Gastrocnemius medialis (tissue), 4 donors: Measurements from ENCODE around the gene RBCK1. TPM values are rescaled to one million over a fixed set of nuclear protein-coding genes. Genes with fewer than 3 reads are reported as not detected.

Experiments
- ATAC-seq, 2 donors: fragments of 150-250 bp; one replicate each; pipeline ENCODE4 v1.9.1; 2016
- DNase-seq, 2 donors: peaks; one replicate each; pipeline ENCODE4 v3.0.0-alpha.2; 2019
- H3K27ac ChIP-seq, 4 donors: fragments of 200-600 bp; sonication (generic); 1 replicate in 1 of 4; 2 replicates in 3 of 4; pipeline ENCODE4 v1.5.1; 2016 to 2018; ENCODE audit warnings: mild to moderate bottlenecking in 2 of 4, moderate library complexity in 1 of 4
- H3K27me3 ChIP-seq, 3 donors: fragments of 200-600 bp; sonication (generic) in 2 of 3; 1 replicate in 1 of 3; 2 replicates in 2 of 3; pipeline versions ENCODE4 v1.5.1 to v1.6.0; 2016 to 2019; ENCODE audit warnings: mild to moderate bottlenecking in 1 of 3, moderate library complexity in 1 of 3
- H3K36me3 ChIP-seq, 2 donors: fragments of 200-600 bp; sonication (generic) in 1 of 2; one replicate each; pipeline ENCODE4 v1.5.1; 2017 to 2018
- H3K4me1 ChIP-seq, 2 donors: fragments of 200-600 bp; sonication (generic) in 1 of 2; one replicate each; pipeline ENCODE4 v1.5.1; 2016 to 2017; ENCODE audit warnings: mild to moderate bottlenecking in 2 of 2
- H3K4me3 ChIP-seq, 4 donors: fragments of 200-600 bp; sonication (generic) in 3 of 4; 1 replicate in 1 of 4; 2 replicates in 3 of 4; pipeline ENCODE4 v1.5.1; 2016 to 2019; ENCODE audit warnings: mild to moderate bottlenecking in 2 of 4
- H3K9me3 ChIP-seq, 3 donors: fragments of 200-600 bp; sonication (generic) in 2 of 3; 1 replicate in 1 of 3; 2 replicates in 2 of 3; pipeline ENCODE4 v1.5.1; 2016 to 2019
- CTCF ChIP-seq, 5 experiments: fragments of 450-650 bp in 3 of 5; fragments of 200-600 bp in 2 of 5; sonication (generic) in 2 of 5; IDR thresholded peaks in 4 of 5; conservative IDR thresholded peaks in 1 of 5; 1 replicate in 4 of 5; 2 replicates in 1 of 5; pipeline ENCODE4 v1.5.1; 2016 to 2019; ENCODE audit warnings: antibody characterized with exemption in 5 of 5, mild to moderate bottlenecking in 3 of 5, moderate library complexity in 3 of 5
- POLR2A ChIP-seq, 2 donors: fragments of 450-650 bp; IDR thresholded peaks; one replicate each; pipeline ENCODE4 v1.6.1; 2017; ENCODE audit warnings: antibody characterized with exemption in 2 of 2, mild to moderate bottlenecking in 2 of 2, moderate library complexity in 2 of 2
- in situ Hi-C, 4 donors: fragments of 200-750 bp; cut with MboI; loops; one replicate each; pipeline versions ENCODE4 v1.15.0 to v1.8.0; 2017; ENCODE audit warnings: low sequenced_read_pairs in 4 of 4
- intact Hi-C: fragments of 100-400 bp; cut with DNase I; formaldehyde crosslinking; loops from one replicate; pipeline ENCODE4 v1.15.1; 2023; ENCODE audit warnings: low total_unique reads
- total RNA-seq, 4 donors: library from RNA; depleted of rRNA; stranded (reverse); fragments of >200 nt; gene quantifications; one replicate each; pipeline versions ENCODE4 v1.1.0 to v1.2.3, GENCODE V29; 2016

RBCK1 gene
- total RNA-seq, 4 donors from 2014 or later, result 38.6 to 76.5 (median 62.6) TPM

- TF ChIP-seq POLR2A (IDR thresholded peaks at IDR 0.05) (no peak), CTCF (IDR thresholded peaks at IDR 0.05 in 4 of 5, conservative IDR thresholded peaks at IDR 0.05 in 1 of 5) (no peak)
- no peaks in the 10 kb centered on the region for H3K9me3 ChIP-seq
- peaks cover 32 to 40% of the 10 kb centered on the region in 2 donors for H3K4me1 ChIP-seq
- DNase-seq (peak; percentile 26 to 64), ATAC-seq (no peak)
- H3K4me3 ChIP-seq, result peak overlapping the region; percentile 63 to 92 (median 82)
- H3K36me3 ChIP-seq, result no peaks in the 10 kb centered on the region
- no peaks in the 10 kb centered on the region for H3K27me3 ChIP-seq
- peak overlapping the region; percentile 79 to 96 (median 92) for H3K27ac ChIP-seq
- in situ Hi-C loops, result no loop called here
- intact Hi-C loops, result loop anchor here (2.0 to 5.0 kb wide), 2 partner anchors 16 to 163 kb away; partner anchors contain the start of gene ZCCHC3
Measured at GRCh38 chr20:460707-461106, 52.6 kb downstream of the RBCK1 start.

GRCh38 chr20:461254-462198 lies 53.4 kb downstream of the RBCK1 start:
- Histone ChIP-seq H3K4me3 (peak overlapping the region; percentile 63 to 92 (median 82)), H3K9me3 (no peaks in the 10 kb centered on the region), H3K4me1 (peaks cover 32 to 40% of the 10 kb centered on the region in 2 donors), H3K36me3 (no peaks in the 10 kb centered on the region), H3K27ac (peak overlapping the region; percentile 79 to 96 (median 92)), H3K27me3 (no peaks in the 10 kb centered on the region)
- in situ Hi-C loops, result no loop called here
- DNase-seq, result peak in 1 of 2 donors; percentile 30
- intact Hi-C loops, result loop anchor here (1.0 to 5.0 kb wide), 4 partner anchors 17 to 164 kb away; partner anchors contain the start of genes CSNK2A1 and ZCCHC3
- ATAC-seq, result peak; percentile 52 to 59
- no peak for TF ChIP-seq POLR2A (IDR thresholded peaks at IDR 0.05)

GRCh38 chr20:462199-462991 lies 54.3 kb downstream of the RBCK1 start, which contains the start of gene TBC1D20:
Gene TBC1D20, minus strand, starts transcription at chr20:462533. Its CDS starts 128 bp downstream, at chr20:462405.
- intact Hi-C loops (loop anchor here (1.0 to 5.0 kb wide), 3 partner anchors 55 to 165 kb away; partner anchors contain the start of genes CSNK2A1 and ZCCHC3), in situ Hi-C loops (no loop called here)
- Histone ChIP-seq H3K4me1 (peaks cover 32 to 40% of the 10 kb centered on the region in 2 donors), H3K36me3 (no peaks in the 10 kb centered on the region), H3K9me3 (no peaks in the 10 kb centered on the region), H3K4me3 (peak within 1 kb of the TSS; percentile 63 to 92 (median 82)), H3K27me3 (no peaks in the 10 kb centered on the region), H3K27ac (peak within 1 kb of the TSS; percentile 79 to 96 (median 92))
- TF ChIP-seq CTCF (IDR thresholded peaks at IDR 0.05 in 4 of 5, conservative IDR thresholded peaks at IDR 0.05 in 1 of 5) (peak in 2 of 5 experiments; percentile 29 to 32), POLR2A (IDR thresholded peaks at IDR 0.05) (peak; percentile 92 to 94)
- ATAC-seq (peak; percentile 95 to 97), DNase-seq (peak; percentile 64 to 81)

- intact Hi-C loops, result no loop called here
- Histone ChIP-seq H3K27me3 (peaks cover 0 to 3% (median 0%) of the 10 kb centered on the region in 3 donors), H3K4me3 (no peak overlapping the region), H3K4me1 (peaks cover 0 to 5% of the 10 kb centered on the region in 2 donors), H3K27ac (no peak overlapping the region), H3K36me3 (no peaks in the 10 kb centered on the region), H3K9me3 (no peaks in the 10 kb centered on the region)
- DNase-seq, result no peak
- no peak for ATAC-seq
- in situ Hi-C loops, result no loop called here
- TF ChIP-seq POLR2A (IDR thresholded peaks at IDR 0.05) (no peak), CTCF (IDR thresholded peaks at IDR 0.05 in 4 of 5, conservative IDR thresholded peaks at IDR 0.05 in 1 of 5) (no peak)
Measured at GRCh38 chr20:467755-468154, 59.7 kb downstream of the RBCK1 start.
